OCI-LY7 (cell line): ENCODE measurements around the gene PLXDC1. TPM values are rescaled to one million over a fixed set of nuclear protein-coding genes. Genes with fewer than 3 reads are reported as not detected.
A peak's percentile ranks its signal among the peaks of the same experiment; 100 is the strongest.

Experiments
- BruUV-seq: library from RNA; stranded (reverse); fragments of 400-500 nt; replicated peaks from 2 replicates; lab custom pipeline; 2021; lab: Mats Ljungman, UMichigan
- CTCF ChIA-PET: fragments of 300-600 bp; sonication (Branson Sonifier 250); formaldehyde crosslinking; loops from one replicate; lab custom pipeline; 2022; ENCODE audit warnings: antibody characterized with exemption; ENCODE audit not compliant: unreplicated experiment; lab: Charles Lee
- POLR2A ChIA-PET: fragments of 300-600 bp; sonication (Branson Sonifier 250); formaldehyde crosslinking; loops from one replicate; lab custom pipeline; 2022; ENCODE audit warnings: antibody characterized with exemption; lab: Charles Lee
- DNase-seq: peaks from one replicate; pipeline ENCODE4 v3.0.0-alpha.2; 2015; ENCODE audit warnings: low spot score
- H2AFZ ChIP-seq: fragments of 200-600 bp; sonication (generic), shearing (Covaris generic); 2 replicates; pipeline ENCODE4 v1.6.1; 2014; ENCODE audit warnings: mild to moderate bottlenecking, antibody characterized with exemption, low read length, moderate library complexity
- H3K27ac ChIP-seq: fragments of 200-600 bp; sonication (generic); 2 replicates; pipeline ENCODE4 v1.5.1; 2014; ENCODE audit warnings: mixed run types, low read depth, mild to moderate bottlenecking, moderate library complexity, low read length, inconsistent platforms; ENCODE audit not compliant: poor library complexity, severe bottlenecking
- H3K36me3 ChIP-seq: fragments of 200-600 bp; sonication (generic); 2 replicates; pipeline ENCODE4 v1.6.1; 2014; ENCODE audit warnings: mild to moderate bottlenecking, antibody characterized with exemption, low read length, moderate library complexity, mixed read lengths; ENCODE audit not compliant: insufficient read depth
- H3K4me1 ChIP-seq: fragments of 200-600 bp; sonication (generic); 2 replicates; pipeline ENCODE4 v1.5.1; 2014; ENCODE audit warnings: mild to moderate bottlenecking, low read length; ENCODE audit not compliant: insufficient read depth, poor library complexity, severe bottlenecking
- H3K4me2 ChIP-seq: fragments of 200-600 bp; sonication (generic); 2 replicates; pipeline ENCODE4 v1.6.1; 2014; ENCODE audit warnings: mild to moderate bottlenecking, low read length
- H3K4me3 ChIP-seq: fragments of 200-600 bp; sonication (generic); 2 replicates; pipeline ENCODE4 v1.5.1; 2014; ENCODE audit warnings: mild to moderate bottlenecking, low read depth, low read length; ENCODE audit not compliant: poor library complexity, severe bottlenecking
- H3K79me2 ChIP-seq: fragments of 200-600 bp; sonication (generic); 2 replicates; pipeline ENCODE4 v1.6.1; 2016; ENCODE audit warnings: low read depth, mild to moderate bottlenecking, low read length, moderate library complexity, mixed read lengths; ENCODE audit not compliant: insufficient read depth
- H3K9me2 ChIP-seq: fragments of 200-600 bp; sonication (generic); 2 replicates; pipeline ENCODE4 v1.6.1; 2016; ENCODE audit warnings: mild to moderate bottlenecking, low read length, mixed read lengths; ENCODE audit not compliant: insufficient read depth
- H3K9me3 ChIP-seq: fragments of 200-600 bp; sonication (generic); 2 replicates; pipeline ENCODE4 v1.6.1; 2014; ENCODE audit warnings: mild to moderate bottlenecking, mixed run types, low read length, mixed read lengths
- H4K20me1 ChIP-seq: fragments of 200-600 bp; sonication (generic); 2 replicates; pipeline ENCODE4 v1.6.1; 2014; ENCODE audit warnings: mild to moderate bottlenecking, antibody characterized with exemption, low read length, moderate library complexity, mixed read lengths; ENCODE audit not compliant: insufficient read depth
- EZH2phosphoT487 ChIP-seq: fragments of 200-600 bp; sonication (generic); IDR thresholded peaks from 2 replicates; pipeline ENCODE4 v1.6.1; 2018; ENCODE audit warnings: low read depth, borderline replicate concordance, mild to moderate bottlenecking, mixed run types, antibody characterized with exemption, low read length, moderate library complexity, mixed read lengths
- intact Hi-C: fragments of 100-400 bp; cut with micrococcal nuclease; formaldehyde crosslinking; loops from one replicate; pipeline ENCODE4 v1.10.0; 2022; ENCODE audit not compliant: unreplicated experiment
- total RNA-seq, 2 experiments: library from RNA; depleted of rRNA in 1 of 2; stranded (reverse); fragments of >200 nt in 1 of 2; shearing (Covaris generic) in 1 of 2; gene quantifications; 2 replicates each; pipeline ENCODE4 v1.2.3, GENCODE V29; 2014 to 2022
- TF ChIP-seq, protein P1 (sequence below): fragments of 200-600 bp; sonication (generic); conservative IDR thresholded peaks from 2 replicates; pipeline ENCODE4 v1.5.1; 2014; ENCODE audit warnings: mild to moderate bottlenecking, antibody characterized with exemption, low read length, moderate library complexity, mixed read lengths

The PLXDC1 gene
- total RNA-seq, 2 experiments from 2014 or later = 0.13 to 0.67 TPM

DNA sequence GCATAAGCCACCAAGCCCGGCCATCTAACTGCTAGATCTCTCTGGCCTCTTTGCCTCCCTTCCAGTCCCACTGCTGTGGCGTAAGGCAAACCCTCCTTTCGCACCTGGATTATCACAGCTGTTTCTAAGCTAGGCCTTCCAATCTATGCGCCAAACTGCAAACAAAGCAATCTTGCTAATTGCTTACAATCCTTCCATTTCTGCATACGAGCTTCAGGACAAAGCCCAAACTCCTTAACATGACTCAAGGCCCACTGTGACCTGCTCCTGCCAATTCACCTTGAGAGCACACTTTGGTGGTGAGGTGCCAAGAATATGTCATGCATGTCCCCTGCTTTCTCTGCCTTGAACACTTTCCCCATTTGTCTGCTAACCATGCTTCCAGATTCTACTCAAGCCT lies 20.5 kb upstream of the PLXDC1 start:
- intact Hi-C loops = loop anchor here (2.0 kb wide), 1 partner anchor 25 kb away; the partner anchor contains the start of gene CACNB1
- ChIA-PET CTCF (interaction anchor here (0.7 kb wide), 1 partner anchor 11 kb away, joined by 3 read pairs; no protein-coding TSS in a partner anchor), POLR2A (interaction anchor here (0.6 to 2.9 kb wide), 2 partner anchors 18 to 327 kb away, joined by 5 to 8 read pairs; no protein-coding TSS in a partner anchor)
- H3K9me2 ChIP-seq = no peaks in the 10 kb centered on the region
- TF ChIP-seq, protein P1, sequence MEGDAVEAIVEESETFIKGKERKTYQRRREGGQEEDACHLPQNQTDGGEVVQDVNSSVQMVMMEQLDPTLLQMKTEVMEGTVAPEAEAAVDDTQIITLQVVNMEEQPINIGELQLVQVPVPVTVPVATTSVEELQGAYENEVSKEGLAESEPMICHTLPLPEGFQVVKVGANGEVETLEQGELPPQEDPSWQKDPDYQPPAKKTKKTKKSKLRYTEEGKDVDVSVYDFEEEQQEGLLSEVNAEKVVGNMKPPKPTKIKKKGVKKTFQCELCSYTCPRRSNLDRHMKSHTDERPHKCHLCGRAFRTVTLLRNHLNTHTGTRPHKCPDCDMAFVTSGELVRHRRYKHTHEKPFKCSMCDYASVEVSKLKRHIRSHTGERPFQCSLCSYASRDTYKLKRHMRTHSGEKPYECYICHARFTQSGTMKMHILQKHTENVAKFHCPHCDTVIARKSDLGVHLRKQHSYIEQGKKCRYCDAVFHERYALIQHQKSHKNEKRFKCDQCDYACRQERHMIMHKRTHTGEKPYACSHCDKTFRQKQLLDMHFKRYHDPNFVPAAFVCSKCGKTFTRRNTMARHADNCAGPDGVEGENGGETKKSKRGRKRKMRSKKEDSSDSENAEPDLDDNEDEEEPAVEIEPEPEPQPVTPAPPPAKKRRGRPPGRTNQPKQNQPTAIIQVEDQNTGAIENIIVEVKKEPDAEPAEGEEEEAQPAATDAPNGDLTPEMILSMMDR = no peak
- no peak for TF ChIP-seq EZH2phosphoT487
- peaks cover 3% of the 10 kb centered on the region; the same call in 1 of the 2 replicates for H3K9me3 ChIP-seq
- H3K4me1 ChIP-seq = peaks cover 77% of the 10 kb centered on the region
- peak overlapping the region; percentile 89 for H3K27ac ChIP-seq
- DNase-seq = peak; percentile 50
- peaks cover 24% of the 10 kb centered on the region for H3K36me3 ChIP-seq
- peak overlapping the region; percentile 62 for H3K4me2 ChIP-seq
- peak overlapping the region; percentile 9 for H3K4me3 ChIP-seq
- BruUV-seq = no TSS peak
- H2AFZ ChIP-seq = peak overlapping the region; percentile 6; the same call in 1 of the 2 replicates
- no peaks in the 10 kb centered on the region for H4K20me1 ChIP-seq
- H3K79me2 ChIP-seq = no peaks in the 10 kb centered on the region

DNA sequence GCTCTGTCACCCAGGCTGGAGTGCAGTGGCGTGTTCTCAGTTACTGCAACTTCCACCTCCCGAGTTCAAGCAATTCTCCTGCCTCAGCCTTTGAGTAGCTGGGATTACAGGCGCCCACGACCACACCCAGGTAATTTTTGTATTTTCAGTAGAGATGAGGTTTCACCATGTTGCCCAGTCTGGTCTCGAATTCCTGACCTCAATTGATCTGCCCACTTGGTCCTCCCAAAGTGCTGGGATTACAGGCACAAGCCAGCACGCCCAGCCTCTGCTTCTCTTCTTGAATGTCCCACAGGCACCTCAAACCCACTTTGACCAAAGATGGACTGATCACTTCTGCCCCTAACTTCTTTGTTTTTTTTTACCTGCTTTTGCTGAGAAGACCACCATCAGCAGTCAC lies 19.1 kb upstream of the PLXDC1 start:
- no peak for DNase-seq
- peak overlapping the region; percentile 89 for H3K27ac ChIP-seq
- H3K9me2 ChIP-seq = no peaks in the 10 kb centered on the region
- CTCF ChIA-PET = no interaction called here
- H3K4me2 ChIP-seq = peak overlapping the region; percentile 62
- POLR2A ChIA-PET = interaction anchor here (0.6 to 2.9 kb wide), 4 partner anchors 17 to 429 kb away, joined by 4 to 8 read pairs (median 6); no protein-coding TSS in a partner anchor
- peaks cover 87% of the 10 kb centered on the region for H3K4me1 ChIP-seq
- TF ChIP-seq, protein P1 = no peak
- no peak for TF ChIP-seq EZH2phosphoT487
- intact Hi-C loops = no loop called here
- H3K36me3 ChIP-seq = peaks cover 11% of the 10 kb centered on the region; the same call in 1 of the 2 replicates
- peaks cover 3% of the 10 kb centered on the region; the same call in 1 of the 2 replicates for H3K9me3 ChIP-seq
- H3K79me2 ChIP-seq = no peaks in the 10 kb centered on the region
- peak overlapping the region; percentile 54; the same call in 1 of the 2 replicates for H2AFZ ChIP-seq
- peak overlapping the region; percentile 43 for H3K4me3 ChIP-seq
- no peaks in the 10 kb centered on the region for H4K20me1 ChIP-seq
- no TSS peak for BruUV-seq

DNA sequence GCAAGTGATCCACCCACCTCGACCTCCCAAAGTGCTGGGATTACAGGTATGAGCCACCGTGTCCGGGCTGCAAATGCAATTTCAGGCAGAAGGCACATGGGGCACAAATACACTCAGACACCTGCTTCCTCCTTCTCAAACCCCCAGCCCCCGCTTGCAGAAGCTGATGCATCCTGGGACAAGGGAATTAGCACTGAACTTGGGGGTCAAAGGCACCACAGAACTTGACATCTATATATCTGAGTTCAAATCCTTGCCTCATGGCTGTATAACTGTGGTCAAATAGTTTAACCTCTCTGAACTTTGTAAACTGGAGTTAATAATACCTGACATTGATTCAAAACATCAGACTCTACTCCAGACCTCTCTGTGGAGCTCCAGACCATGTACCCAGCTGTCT lies 18.7 kb upstream of the PLXDC1 start:
- Histone ChIP-seq H2AFZ (peak overlapping the region; percentile 54; the same call in 1 of the 2 replicates), H4K20me1 (no peaks in the 10 kb centered on the region), H3K4me1 (peaks cover 88% of the 10 kb centered on the region), H3K9me3 (peaks cover 3% of the 10 kb centered on the region; the same call in 1 of the 2 replicates), H3K36me3 (peaks cover 6% of the 10 kb centered on the region; the same call in 1 of the 2 replicates), H3K79me2 (no peaks in the 10 kb centered on the region), H3K9me2 (no peaks in the 10 kb centered on the region), H3K4me2 (peak overlapping the region; percentile 62), H3K4me3 (peak overlapping the region; percentile 43), H3K27ac (peak overlapping the region; percentile 89)
- no peak for TF ChIP-seq EZH2phosphoT487
- TF ChIP-seq, protein P1 = no peak
- DNase-seq = peak; percentile 74
- no TSS peak for BruUV-seq
- CTCF ChIA-PET = no interaction called here
- POLR2A ChIA-PET = interaction anchor here (0.6 to 2.9 kb wide), 3 partner anchors 16 to 294 kb away, joined by 3 to 8 read pairs (median 5); no protein-coding TSS in a partner anchor
- intact Hi-C loops = no loop called here
